HG02588 (cell line): ENCODE data around the gene DRD2.

Experiments
- ATAC-seq: cut with Tn5 transposase; IDR thresholded peaks from one replicate; pipeline ENCODE4 v1.9.1; 2021; ENCODE audit warnings: mild to moderate bottlenecking, moderate library complexity; ENCODE audit not compliant: unreplicated experiment

DRD2 gene

DNA sequence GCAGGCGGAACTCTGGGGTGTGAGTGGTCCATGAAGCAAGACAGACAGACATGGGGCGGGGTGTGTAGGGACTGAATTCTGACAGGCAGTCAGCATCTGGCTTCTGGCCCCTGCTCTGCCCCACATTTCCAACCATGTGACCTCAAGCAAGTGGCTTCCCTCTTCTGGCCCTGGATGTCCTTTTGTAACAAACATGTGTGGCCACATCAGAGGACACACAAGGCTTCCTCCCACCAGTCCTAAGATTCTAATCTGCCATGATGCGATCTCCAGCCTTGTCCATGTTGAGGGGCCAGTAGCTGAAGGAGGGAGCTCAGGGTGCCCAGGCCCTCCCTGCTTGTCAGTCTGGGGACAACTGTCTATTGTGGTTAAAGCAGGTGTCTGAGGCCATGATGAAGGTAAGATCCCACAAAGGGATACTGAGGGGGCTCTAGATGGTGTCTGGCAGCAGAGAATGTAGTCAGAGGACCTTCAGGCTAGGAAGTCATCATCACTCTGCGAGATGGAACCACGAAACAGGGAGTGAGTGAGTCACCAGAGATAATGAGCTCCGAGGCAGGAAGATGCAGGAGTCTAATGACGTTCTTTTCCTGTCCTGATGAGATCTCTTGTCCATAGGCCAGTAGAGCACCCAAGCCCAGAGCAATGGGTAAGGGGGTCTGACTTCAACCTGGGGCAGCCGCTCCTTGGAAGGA, 27.4 kb downstream of the DRD2 start:
- no peak for ATAC-seq

DNA sequence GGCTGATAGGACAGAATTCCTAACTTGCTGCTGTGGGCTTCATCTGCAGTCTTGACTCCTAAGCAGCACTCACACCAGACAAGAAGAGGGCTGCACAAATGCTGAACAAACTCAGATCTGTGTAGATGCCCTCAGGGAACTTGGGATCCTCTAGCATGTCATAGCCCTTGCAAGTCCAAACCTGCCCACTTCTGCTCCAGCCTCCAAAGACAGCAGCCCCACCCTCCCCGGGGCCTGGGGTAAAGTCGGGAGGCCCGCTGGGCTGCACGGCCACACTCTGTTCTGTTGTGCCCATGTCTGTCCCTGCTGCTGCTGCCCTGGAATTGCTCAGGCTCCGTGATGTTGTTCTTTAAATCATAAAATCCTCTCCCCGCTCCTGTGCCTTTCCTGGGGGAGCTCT, 28.3 kb downstream of the DRD2 start:
- ATAC-seq = no peak

DNA sequence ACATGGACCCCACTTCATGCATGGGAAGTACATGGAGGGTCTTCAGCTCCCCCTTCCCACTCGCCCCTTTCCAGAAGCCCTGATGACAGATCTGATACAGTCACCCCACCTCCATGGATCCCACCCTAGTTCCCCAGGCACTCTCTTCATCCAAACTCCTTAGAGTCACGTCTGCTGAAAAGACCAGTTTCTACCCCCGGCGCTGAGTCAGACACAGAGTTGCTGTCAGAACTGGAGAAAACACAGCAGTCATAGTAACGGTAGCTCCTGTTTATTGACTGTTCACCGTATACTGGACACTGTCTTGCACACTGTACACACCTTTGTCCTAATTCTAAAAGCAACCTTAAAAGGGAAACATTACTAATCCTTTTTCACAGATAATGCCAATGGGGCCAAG, 29.1 kb downstream of the DRD2 start:
- ATAC-seq = no peak

DNA sequence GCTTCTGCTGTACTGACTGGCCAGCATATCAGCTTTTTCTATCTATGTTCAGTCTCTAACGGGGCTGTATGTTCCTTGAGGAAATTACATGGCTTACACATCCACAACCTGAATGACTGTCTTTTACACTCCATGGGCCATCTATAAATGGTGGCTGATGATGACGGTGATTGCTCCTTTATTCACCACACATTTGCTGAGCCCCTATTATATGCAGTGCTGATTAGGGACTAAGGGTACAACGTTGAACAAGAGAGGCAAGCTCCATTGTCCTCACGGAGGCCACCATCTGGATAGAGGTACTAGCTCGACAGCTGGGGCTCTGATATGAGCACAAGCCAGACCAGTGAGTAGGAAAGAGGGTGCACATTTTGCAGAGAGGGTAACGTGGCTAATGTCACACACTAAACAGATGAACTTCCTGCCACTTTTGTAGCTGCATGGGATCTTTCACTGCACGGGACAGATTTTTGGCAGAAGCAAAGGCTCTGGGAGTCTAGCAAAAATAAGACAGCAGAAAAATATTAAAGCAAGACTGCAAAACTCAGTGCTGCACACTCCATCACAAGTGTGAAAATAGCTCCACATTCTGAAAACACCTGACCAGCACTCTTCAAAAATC, 30.6 kb downstream of the DRD2 start:
- ATAC-seq = no peak

DNA sequence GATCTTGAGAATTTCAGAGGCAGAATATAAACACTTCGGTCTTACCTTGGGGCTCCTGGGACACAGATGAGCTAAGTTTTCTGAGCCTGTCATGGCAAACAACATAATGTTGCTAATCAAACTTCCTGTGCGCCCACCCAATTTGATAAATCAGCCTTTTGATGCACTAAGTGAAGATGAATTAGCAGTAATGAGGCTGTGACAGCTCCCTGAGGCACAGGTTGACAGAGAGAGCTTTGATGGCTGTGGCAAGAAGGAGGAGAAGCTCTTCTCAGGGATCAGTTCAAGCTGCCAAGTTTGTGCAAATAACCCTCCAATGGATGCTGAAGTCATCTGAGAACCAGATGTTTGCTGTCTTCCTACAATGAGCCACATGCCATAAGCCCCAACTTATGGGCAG, 34.4 kb downstream of the DRD2 start:
- ATAC-seq = no peak

DNA sequence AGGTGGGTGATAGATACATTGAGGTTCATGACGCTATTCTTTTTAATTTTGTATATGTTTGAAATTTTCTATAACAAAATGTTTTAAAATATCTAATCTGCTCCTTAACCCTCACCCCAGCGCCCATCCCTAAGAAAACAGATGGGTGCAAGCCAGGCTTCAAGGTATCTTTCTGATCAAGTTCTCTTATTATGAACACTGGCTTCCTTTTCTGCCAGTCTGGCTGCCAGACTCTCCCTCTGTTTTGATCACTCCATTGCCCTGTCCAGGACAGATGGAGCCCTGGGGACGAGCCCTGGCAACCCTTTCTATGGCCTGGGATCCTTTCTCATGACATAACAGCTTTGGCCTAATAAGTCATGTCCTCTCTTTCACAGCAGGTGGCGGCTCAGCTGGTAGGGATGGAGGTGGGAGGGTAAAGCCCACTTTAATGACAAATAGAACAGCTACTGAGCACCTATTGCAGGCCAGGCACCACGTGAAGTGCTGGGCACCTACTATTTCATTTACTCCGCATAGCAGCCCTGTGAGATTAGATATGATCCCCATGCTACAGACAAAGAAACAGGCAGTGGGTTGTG, 38.4 kb downstream of the DRD2 start:
- no peak for ATAC-seq

DNA sequence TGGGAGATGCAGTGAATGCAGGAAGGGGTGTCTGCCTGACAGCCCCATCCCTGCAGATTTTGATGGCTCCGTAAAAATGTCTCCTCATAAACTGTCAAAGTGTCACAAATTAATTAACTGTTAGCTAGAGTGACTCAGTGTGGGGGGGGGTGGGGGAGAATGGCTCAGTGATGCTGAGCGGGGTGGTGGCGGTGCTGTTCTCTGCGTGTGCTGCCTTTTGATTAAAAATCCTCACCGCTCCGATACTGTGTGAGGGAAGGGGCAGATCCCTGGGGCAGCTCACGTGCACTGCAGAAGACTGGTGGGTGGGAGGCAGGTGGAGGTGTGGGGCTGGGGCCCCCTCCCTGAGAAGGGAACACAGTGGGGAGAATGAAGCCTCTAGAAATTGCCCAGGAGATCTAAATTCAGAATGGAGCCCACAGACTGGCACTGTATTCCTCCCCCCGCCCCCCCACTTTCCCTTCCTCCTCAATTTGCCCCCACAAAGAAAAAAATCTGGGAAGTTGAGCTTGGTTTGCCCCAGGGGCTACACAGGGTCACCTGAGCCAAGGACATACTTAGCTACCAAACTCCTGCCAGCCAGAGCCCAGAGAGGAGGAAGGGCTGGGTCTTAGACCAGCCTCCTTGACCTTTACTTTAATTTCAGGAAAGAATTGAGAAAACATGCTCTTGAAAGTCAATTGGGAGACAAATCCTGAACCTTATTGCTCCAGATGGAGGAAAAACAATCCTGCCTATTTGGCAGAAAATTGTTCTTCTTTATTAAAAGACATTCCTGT, 39.8 kb downstream of the DRD2 start:
- ATAC-seq = no peak

DNA sequence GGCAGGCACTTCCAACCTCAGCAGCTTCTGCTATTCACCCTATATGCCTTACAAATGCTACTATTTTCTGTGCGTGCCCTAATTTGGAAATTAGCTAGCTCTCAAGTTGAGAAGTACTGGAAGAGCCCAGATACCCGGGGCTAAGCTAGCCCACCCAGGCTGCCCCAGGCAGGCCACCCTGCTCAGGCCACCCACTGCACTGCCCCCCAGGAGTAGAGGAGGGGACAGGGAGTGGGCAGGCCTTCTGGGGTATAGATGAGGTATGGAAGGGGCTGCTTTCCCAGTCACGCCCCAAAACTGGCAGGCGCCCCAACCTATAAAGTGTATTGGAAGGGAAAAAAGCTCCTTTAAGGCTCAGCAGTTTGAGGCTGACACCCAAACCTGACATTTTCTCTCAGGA, 43.5 kb downstream of the DRD2 start:
- ATAC-seq = no peak

DNA sequence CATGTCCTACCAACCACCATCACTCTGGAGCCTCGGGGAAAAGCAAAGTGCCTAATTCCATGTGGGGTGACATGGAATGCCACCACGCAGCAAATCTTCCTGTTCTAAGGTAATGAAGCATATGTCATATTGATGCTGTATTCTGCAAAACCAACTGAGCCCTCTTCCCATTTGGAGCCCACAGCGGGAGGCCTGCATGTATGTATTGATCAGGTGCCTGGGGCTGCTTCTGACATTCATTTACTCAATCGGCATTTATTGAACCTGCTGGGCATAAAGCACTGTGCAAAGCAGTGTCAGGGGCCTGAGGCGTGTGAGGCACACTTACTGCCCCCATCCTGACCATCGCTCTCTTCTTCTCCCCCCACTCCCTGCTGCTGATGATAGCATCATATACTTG, 48.5 kb downstream of the DRD2 start:
- no peak for ATAC-seq

DNA sequence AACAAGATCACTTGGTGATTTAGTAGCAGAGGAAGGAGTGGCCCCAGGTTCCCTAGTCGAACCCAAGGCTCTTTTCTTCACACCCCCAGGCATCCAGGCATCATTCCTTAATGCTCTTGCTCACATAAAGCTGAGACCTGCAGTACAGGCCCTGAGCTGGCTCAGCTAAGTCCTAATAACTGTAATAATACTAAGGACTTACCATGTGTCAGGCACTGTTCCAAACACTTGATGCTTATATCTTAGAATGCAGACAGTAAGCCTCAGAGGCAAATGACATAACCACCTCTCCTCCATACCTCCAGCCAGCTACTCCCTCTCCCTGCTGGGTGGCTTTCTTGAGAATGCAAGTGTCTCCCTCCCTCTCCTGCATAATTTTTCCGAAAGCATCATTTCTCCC, 54.4 kb downstream of the DRD2 start:
- no peak for ATAC-seq

DNA sequence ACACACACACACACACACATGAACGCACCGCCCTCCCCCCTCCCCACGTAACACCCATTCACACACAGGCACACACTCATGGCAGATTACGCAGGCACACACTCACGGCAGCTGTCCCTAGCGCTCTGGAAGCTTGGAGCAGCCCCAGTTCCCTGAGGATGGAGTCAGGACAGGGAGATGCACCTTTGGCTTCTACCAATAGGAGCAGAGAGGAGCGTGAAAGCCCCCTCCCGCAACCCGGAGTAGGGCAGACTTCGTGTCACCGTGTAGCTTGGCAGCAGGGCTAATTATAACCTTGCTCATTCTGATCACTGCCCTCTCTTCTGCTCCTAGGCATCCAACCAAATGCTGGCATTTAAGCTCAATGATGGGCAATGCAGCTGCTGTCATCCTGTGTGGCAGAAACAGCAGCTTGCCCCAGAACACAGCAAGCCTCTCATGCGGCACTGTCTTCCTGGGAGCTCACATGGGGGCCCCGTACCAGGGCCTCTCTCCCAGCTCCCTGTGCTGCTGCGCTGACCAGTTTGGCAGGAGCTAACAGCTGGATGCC, 55.7 kb downstream of the DRD2 start:
- no peak for ATAC-seq

DNA sequence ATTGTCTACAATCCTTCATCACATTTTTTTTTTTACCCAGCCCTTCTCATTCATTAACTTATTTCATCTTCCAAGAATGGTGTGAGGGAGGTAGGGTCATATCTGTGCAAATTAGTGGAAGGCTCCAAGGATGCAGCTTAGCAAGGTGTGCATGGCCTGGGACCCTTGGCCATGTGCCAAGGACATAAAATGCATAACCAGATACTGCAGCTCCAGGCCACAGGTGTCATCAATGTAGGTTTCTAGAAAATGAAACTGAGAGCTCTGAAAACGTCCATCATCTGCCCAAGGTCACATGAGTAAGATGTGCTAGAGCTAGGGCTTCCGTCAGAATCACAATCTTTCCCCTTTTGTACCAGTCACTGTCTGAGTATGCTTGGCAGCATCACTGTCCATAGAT, 57.8 kb downstream of the DRD2 start:
- no peak for ATAC-seq

DNA sequence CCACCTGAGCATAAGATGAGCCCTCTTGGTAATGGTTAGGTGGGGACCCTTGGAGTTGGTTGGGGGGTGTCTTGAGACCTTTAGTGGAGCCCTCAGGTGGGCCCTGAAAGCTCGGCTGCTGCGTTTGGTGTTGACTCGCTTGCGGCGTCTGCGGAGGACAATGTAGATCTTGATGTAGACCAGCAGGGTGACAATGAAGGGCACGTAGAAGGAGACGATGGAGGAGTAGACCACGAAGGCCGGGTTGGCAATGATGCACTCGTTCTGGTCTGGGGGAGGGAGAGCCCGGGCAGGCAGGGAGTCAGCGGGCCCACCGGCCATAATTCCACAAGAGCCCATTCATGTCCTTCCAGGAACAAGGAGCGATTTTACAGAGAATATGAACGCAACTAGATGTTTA, 59.9 kb downstream of the DRD2 start:
- ATAC-seq = no peak

DNA sequence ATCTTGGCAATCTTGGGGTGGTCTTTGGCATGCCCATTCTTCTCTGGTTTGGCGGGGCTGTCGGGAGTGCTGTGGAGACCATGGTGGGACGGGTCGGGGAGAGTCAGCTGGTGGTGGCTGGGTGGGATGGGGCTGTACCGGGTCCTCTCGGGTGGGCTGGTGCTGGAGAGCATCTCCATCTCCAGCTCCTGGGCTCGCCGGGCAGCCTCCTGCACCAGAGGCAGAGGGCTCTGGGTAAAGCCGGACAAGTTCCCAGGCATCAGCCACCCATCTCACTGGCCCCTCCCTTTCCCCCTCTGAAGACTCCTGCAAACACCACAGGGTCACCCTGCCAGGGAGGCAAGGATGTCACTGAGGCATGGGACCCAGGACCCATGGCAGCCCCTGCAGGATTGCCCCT, 62.5 kb downstream of the DRD2 start:
- no peak for ATAC-seq

DNA sequence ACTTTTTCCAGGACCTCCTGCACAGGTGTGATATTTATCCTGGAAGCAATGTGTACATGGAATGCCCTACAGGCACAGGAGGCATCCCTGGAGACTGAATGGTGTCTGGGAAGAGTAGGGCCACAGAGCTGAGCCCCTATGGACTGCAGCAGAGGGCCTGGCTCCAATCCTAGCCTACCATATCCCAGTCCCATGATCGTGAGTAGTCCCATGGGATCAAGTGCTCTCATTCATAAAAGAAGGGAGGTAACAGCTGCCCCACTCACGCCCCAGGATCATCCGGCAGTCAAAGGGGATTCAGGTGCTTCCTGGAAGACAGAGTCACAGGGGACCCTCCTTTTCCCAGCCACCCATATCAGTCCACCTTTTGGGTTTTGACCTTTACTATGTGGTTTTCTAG, 63.7 kb downstream of the DRD2 start:
- no peak for ATAC-seq

DNA sequence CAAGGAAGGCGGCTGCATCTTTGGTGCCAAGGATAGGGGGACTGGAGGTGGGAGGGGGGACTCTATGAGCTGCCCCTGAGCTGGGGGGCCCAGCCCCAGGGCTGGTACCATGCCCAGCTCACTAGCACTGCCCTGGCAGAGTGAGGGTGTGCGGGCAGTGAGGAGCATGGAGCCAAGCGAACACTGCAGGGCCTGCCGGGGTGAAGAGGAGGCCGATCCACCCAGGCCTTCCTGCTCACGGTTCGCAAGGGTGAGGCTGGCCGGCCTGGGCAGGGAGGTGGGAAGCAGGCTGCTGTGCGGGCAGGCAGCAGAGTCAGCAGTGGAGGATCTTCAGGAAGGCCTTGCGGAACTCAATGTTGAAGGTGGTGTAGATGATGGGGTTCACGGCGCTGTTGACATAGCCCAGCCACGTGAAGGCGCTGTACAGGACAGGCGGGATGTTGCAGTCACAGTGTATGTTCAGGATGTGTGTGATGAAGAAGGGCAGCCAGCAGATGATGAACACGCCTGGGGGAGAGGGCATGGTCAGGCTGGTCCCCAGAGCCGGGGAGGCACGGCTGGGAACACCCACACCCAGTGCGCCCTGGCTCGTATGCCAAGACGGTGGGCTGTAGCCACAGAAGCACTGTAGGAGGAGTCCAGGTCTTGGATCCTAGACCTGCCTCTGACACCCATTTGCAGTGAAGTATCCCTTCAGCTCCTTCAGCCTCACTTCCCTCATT, 64.6 kb downstream of the DRD2 start:
- ATAC-seq = no peak

DNA sequence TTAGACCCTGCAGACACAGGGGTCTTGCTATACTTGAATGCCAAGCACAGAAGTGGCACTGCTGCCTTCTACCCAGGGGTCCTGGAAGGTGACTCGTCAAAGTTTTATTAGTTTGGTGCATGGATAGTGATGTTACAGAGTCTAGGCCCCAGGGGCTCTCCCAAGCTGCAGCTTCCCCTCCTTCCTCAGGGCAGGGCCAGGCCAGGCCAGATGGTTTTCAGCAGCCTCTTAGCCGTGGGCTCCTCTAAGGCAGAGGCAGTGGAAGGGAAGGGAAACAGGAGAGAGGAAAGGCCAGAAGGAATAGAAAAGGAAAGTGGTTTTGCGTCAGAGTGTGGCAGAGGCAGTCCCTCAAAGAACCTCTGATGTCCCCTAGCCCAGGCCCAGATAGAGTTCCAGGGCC, 65.7 kb downstream of the DRD2 start:
- no peak for ATAC-seq

DNA sequence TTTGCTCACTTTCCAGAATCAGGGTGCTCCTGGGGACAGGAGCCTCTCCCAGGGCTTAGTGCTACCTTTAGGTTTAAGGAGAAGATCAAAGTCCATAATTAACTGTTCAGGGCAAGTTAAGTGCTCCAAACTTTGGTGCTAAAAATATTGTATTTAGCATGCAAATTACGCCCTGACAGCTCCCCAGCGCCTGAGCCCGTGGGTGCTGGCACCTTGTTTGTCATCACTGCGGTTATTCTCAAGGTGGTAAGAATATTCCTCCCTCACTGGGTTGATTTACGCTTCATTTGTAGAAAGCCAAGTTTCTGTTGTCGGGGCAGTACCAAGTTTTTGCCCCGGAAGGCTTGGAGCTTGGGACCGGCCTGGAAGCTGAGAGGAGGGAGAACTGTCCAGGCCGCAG, 66.3 kb downstream of the DRD2 start:
- ATAC-seq = no peak

DNA sequence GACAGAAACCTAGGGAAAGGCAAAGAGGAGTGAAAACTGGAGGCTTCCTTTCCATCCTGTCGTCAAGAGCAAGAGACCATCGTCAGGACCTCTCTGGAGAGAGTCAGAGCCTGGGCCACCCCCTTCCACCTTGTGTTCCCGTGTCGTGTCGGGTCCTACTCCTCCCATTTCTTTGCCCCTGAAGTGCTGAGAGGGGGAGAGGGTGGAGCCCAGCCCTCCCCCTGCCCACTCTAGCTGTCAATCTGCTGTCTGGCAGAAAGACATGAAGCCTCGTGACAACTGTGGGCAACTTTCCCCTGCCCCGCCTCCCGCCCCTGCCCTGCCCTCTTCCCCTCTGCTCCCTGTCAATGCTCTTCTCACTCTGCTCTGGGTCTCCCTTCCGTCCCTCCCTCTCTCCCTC, 67.0 kb downstream of the DRD2 start:
- no peak for ATAC-seq

DNA sequence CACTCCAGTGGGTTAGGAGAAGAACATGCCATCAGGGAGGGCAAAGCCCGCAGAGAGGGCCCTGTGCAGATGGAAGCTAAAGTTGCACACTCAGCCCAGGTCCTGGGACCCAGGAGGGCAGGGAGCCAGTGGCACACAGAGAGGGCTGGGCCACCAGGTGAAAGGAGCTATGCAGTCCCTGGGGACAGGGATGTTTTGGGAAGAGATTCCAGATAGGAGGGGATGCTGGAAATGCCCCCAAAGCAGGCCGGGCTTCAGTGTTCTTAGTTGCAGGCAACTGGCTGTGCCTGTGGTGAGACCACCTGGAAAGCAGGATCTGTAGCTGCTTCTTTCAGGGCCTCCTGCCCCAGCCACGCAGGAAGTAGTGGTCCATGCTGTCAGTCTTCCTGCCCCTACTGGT, 68.0 kb downstream of the DRD2 start:
- ATAC-seq = no peak
